ENCODE data around the gene FAM216B.

Gene FAM216B

GRCh38 chr13:42821437-42821836, 40.1 kb downstream of the FAM216B start:
- FAIRE-seq (no peak), DNase-seq (ENCODE audit: insufficient read length, low spot score) (no peak)

GRCh38 chr13:42832341-42833096, 51.1 kb downstream of the FAM216B start:
- DNase-seq (ENCODE audit: insufficient read length, low spot score) (no peak), FAIRE-seq (no peak)

GRCh38 chr13:42834946-42835345, 53.6 kb downstream of the FAM216B start:
- DNase-seq (ENCODE audit: insufficient read length, low spot score), result no peak
- no peak for FAIRE-seq

GRCh38 chr13:42836930-42837690, 55.7 kb downstream of the FAM216B start:
- FAIRE-seq, result no peak
- DNase-seq (ENCODE audit: insufficient read length, low spot score), result no peak
